PC-9 (cell line): Measurements from ENCODE around the gene RIMBP2.

Source experiments
- EZH2 ChIP-seq: fragments of 200-600 bp; sonication (generic); IDR thresholded peaks from 2 replicates; pipeline ENCODE4 v1.8.0; 2017; ENCODE audit warnings: antibody characterized with exemption, low read depth
- TF ChIP-seq, protein P1 (sequence below): fragments of 200-600 bp; sonication (generic); conservative IDR thresholded peaks from 2 replicates; pipeline ENCODE4 v1.6.1; 2017; ENCODE audit warnings: mixed run types, antibody characterized with exemption, mild to moderate bottlenecking, moderate library complexity

DNA sequence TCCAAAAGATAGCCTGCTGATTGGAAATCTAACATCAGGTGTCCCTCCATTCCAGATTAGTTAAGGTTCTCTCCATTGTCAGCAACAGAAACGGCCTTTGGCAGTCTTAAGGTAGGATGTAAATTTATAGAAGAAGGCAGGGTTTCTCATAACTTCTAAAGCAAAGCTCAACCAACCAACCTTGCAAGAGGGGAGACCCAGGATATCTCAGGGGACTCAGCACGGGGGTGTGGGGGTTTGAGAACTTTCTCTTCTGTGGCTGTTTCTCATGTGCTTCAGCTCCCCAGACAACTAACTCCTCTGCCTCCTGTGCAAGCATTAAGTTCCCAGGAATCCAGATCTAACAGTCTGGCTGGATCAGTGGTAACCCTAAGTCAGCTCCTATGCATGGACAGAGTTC is 148.1 kb downstream of the RIMBP2 start:
- TF ChIP-seq, protein P1, sequence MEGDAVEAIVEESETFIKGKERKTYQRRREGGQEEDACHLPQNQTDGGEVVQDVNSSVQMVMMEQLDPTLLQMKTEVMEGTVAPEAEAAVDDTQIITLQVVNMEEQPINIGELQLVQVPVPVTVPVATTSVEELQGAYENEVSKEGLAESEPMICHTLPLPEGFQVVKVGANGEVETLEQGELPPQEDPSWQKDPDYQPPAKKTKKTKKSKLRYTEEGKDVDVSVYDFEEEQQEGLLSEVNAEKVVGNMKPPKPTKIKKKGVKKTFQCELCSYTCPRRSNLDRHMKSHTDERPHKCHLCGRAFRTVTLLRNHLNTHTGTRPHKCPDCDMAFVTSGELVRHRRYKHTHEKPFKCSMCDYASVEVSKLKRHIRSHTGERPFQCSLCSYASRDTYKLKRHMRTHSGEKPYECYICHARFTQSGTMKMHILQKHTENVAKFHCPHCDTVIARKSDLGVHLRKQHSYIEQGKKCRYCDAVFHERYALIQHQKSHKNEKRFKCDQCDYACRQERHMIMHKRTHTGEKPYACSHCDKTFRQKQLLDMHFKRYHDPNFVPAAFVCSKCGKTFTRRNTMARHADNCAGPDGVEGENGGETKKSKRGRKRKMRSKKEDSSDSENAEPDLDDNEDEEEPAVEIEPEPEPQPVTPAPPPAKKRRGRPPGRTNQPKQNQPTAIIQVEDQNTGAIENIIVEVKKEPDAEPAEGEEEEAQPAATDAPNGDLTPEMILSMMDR: no peak
- no peak for TF ChIP-seq EZH2
